ENCODE data around the gene PGRMC1.
"Not testable (repeated sequence)": the region's sequence is repeated elsewhere in the genome, so short reads cannot be mapped to it uniquely, and the experiment has no call there.

Gene PGRMC1

DNA sequence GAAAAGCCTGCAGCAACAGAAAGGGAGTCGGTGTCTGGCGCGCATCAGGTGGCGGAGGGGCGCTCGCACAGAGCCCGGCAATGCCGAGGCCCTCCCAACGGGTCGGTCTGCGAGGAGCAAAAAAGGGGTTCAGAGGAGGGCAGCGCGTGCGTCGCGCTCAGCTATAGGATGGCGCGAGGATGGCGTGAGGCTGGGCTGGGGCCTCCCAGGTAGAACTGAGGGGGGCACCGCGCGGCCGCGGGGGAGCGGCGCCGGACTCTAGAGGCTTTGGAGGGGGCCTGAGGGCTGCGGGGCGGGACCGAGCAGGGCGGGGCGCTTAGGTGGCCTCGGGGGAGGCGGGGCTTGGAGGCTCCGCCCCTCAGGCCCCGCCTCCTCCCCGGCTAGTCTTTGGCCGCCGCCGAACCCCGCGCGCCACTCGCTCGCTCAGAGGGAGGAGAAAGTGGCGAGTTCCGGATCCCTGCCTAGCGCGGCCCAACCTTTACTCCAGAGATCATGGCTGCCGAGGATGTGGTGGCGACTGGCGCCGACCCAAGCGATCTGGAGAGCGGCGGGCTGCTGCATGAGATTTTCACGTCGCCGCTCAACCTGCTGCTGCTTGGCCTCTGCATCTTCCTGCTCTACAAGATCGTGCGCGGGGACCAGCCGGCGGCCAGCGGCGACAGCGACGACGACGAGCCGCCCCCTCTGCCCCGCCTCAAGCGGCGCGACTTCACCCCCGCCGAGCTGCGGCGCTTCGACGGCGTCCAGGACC, at the start of gene PGRMC1:
PGRMC1 (plus strand) TSS at position 414 of the 751 bp plus-strand sequence; CDS start at position 493, 79 bp downstream.
- peak; percentile 87 for DNase-seq

DNA sequence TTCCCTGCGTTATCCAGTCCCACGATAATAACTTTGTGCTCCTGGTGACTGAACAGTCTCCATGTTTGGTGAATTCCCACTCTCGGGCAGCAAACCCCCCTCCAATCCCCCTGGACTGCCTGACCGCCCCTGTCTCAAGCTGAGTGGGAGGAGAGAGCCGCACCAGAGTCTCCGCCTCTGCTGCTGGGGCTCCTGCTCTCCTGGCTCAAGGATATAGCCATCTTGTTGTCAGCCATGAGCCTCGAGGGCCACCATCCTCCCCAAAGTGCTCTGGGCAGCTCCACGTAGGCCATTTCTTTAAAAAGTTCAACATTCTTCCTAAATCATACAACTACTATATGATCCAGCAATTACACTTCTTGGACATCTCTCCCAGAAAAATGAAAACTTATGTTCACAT, 49.3 kb upstream of the PGRMC1 start:
- peak; percentile 3 for DNase-seq

- peak; percentile 4 for DNase-seq
Observed at GRCh38 chrX:119187298-119187697, 48.8 kb upstream of the PGRMC1 start.

DNA sequence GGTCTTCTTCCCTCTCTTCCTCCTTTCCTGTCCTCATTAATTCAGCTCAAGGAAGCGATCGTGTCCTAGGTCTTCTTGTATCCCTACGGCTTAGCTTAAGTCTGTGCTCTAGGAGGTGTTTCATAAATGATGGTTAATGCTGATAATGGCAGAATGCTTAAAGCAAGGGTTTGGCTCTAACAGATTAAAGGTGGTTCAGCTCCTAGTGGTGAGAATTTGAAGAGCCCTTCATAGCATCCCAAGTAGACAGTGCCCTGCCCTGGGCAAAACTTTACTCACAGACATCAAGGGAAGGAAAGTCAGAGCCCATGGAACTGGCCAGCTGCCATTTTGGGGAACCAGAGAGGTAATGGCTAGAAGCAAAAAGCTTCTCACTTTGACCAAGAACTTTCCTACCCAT, 47.0 kb upstream of the PGRMC1 start:
- no peak for DNase-seq

GRCh38 chrX:119189595-119189994, 46.5 kb upstream of the PGRMC1 start:
- DNase-seq, result no peak

DNA sequence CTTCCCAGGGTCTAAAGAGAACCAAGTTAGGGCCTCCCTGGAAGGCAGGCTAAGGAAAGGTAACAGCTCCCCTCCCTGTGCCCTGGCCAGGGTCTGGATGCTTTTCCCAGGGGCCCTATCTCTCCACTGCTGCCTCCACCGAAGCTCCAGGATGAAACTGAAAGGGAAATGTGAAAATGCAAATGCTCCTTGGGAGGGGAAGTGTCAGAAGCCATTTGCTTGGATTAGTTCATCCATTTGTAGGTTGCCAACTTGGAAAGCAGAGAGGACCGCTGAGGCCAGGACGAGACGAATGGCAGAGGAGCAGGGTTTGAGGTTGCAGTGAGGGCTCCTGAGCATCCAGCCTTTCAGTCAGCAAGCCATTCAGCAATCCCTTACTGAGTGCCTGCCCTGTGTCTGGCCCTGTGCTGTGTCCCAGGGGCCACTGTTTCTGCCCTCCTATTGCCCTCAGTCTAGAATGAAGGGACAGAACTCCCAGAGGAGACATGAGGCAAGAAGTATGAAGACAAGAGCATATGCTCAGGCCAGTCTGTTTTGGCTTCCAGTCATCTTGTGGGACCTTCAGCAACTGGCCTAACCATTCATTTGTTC, 45.9 kb upstream of the PGRMC1 start:
- DNase-seq, result no peak

DNA sequence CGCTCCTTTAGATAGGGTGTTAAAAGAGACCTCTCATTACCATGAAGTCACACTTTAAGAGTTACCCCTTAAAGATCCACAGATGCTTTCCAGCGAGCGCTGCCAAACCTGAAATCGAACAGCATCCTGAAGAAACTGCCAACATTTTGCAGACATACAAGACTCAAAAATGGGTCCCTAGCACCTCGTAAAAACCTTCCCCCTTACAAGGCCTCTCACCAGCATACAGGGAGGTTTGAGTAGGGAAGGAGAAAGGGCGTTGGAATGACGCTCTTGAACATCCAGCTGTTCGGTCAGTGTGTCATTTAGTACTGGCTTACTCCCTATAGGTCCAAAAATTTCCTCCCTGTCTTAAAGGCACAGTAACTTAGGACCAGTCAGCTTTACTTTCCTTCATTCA, 45.3 kb upstream of the PGRMC1 start:
- no peak for DNase-seq

DNA sequence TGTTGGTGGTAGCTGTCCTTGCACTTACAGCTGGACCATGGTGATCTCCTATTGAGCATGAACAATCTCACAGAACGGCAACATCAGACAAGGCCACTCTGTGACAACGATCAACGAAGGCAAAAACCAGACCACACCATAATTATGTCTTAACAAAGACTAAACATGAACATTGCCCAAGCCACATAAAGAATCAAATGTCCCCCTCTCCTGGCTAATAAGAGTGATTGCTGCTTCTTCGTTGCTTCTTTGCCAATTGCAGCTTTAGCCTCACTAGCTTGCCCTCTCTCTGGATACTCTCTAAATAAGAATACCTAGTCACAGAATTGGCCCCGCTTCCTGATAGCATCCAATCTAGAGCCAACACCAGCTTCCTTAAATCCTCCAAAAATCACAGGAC, 41.5 kb upstream of the PGRMC1 start:
- DNase-seq, result peak; percentile 12

- no peak for DNase-seq
Observed at GRCh38 chrX:119201570-119201969, 34.5 kb upstream of the PGRMC1 start.

DNA sequence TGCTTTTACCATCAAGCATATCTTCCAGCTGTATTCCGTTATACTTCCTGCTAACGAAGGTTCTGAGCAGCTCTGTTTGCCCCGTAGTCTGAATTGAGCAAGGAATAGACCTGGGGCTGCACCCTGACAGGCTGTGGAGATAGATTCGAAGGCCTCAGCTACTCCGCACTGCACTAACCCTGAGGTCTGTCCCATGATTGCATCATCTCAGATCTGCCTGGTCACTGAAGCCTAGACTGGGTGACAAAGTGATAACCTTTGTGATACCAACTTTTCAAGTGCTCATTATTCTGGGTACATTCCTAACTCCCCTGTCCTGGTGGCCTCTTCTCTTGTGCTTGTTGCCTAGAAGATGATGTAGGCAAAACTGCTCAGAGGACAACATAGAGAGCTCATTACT, 29.9 kb upstream of the PGRMC1 start:
- no peak for DNase-seq

GRCh38 chrX:119207483-119207882, 28.6 kb upstream of the PGRMC1 start:
- DNase-seq, result not testable (repeated sequence)

DNA sequence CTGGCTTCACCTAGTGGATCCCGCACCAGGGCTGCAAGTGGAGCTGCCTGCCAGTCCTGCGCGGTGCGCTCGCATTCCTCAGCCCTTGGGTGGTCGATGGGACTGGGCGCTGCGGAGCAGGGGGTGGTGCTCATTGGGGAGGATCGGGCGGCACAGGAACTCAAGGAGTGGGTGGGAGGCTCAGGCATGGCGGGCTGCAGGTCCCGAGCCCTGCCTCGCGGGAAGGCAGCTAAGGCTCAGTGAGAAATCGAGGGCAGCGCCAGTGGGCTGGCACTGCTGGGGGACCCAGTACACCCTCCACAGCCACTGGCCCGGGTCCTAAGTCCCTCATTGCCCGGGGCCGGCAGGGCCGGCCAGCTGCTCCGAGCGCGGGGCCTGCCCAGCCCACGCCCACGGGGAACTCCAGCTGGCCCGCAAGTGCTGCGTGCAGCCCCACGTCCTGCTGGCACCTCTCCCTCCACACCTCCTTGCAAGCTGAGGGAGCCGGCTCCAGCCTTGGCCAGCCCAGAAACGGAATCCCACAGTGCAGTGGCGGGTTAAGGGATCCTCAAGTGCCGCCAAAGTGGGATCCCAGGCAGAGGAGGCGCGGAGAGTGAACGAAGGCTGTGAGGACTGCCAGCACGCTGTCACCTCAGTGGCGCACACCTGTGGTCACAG, 27.6 kb upstream of the PGRMC1 start:
- no peak for DNase-seq

DNA sequence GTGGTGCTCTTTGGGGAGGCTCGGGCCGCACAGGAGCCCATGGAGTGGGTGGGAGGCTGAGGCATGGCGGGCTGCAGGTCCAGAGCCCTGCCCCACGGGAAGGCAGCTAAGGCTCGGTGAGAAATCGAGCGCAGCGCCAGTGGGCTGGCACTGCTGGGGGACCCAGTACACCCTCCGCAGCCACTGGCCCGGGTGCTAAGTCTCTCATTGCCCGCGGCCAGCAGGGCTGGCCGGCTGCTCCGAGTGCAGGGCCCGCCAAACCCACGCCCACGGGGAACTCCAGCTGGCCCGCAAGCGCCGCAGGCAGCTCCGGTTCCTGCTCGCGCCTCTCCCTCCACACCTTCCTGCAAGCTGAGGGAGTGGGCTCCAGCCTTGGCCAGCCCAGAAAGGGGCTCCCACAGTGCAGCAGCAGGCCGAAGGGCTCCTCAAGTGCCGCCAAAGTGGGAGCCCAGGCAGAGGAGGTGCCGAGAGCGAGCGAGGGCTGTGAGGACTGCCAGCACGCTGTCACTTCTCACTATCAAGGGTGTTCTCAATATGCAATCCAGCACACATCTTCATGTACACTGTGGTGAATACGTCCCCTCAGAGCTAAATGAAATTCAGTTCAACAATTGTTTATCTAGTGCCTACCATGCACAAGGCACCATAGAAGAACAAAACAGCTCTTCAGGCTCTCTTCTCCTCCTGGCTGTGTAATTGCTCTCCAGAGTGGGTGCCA, 25.0 kb upstream of the PGRMC1 start:
- DNase-seq, result not testable (repeated sequence)

DNA sequence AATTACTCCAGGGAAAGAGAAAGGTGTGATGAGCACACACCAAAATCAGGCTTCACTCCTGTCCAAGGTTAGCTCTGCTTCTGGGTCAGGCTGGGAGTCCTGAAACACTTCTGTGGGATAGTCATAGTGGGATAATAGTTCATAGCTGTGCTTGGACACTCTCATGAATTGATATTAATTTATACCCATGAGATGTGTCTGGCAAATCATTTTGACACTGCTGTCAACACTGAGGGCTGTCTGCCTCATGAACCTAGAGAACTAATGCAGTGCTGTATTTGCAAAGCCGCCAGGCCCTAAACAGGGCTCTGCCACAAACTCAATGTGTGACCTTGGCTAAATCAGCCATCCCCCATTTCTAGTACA, 24.5 kb upstream of the PGRMC1 start:
- no peak for DNase-seq

DNA sequence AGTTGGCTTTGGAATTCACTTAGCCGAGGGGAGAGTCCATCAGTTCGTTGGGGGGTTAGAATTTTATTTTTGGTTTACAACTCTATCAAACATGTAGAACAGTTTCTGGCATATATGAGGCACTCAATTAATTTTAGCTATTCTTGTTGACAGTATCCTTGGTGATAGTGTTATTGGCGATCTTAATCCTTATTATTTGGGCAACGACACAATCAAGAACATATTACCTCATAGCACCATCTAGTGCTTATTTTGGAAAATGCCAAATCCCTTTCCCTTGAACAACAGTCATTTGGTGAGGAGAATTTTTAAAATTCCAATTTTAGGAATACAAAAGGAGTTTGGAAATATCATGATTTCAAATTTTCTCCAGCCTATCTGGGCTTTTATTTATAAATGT, 17.9 kb upstream of the PGRMC1 start:
- DNase-seq, result peak; percentile 15

DNA sequence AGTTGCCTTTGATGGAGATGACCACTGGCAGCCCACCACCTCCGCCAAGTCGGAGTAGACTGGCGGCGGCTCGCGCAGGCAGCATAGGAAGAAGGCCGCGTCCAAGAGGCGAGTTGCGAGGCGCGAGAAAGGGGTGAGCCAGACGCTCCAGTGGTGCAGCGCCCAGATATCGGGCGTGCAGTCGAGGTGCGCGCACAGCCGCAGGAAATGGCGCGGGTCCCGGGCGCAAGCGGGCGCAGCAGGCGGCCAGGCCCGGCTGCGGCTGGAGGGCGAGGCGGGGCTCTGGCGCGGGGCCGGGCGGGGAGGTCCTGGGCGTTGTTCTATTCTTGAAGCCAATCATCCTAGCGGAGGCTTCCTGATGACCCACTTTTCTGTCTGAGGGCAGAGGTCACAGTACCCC, 13.2 kb upstream of the PGRMC1 start:
- DNase-seq, result no peak

DNA sequence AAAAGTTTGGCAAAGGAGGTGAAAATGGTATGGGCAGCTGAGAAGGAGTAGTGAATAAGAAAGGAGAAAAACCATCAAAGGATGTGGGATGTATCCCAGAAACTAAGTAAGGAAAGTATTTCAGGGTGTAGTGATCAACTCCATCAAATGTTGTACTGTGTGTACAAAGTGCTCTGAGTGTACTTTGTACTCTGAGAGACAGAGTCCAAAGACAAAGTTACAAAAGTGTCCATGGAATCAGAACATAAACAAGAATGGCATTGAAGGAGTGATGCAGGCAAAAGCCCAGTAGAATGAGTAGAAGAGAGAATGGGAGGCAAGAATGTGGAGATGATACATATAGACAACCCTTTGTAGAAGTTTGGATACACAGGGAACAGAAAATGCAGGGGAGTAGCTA, 12.3 kb upstream of the PGRMC1 start:
- DNase-seq, result no peak

DNA sequence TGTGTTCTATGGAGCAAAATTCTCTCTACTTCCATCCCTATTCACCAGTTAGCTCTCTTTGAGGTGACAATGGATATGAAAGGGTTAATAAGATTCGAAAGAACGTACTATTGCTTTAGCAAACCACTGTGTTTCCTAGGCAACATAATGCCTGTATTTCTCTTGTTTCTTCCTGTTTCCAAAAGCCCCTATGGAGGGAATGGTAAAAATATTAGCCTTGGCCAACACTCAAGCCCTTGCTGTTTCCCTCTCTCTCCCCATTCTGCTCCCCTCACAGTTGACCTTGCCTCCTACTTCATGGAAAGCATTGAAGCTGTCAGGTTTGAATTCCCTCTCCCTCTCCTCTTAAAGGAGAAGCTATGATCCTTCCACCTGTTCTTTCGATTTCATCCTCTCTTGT, 9.6 kb upstream of the PGRMC1 start:
- no peak for DNase-seq

- DNase-seq, result no peak
Observed at GRCh38 chrX:119228512-119229252, 7.4 kb upstream of the PGRMC1 start.

DNA sequence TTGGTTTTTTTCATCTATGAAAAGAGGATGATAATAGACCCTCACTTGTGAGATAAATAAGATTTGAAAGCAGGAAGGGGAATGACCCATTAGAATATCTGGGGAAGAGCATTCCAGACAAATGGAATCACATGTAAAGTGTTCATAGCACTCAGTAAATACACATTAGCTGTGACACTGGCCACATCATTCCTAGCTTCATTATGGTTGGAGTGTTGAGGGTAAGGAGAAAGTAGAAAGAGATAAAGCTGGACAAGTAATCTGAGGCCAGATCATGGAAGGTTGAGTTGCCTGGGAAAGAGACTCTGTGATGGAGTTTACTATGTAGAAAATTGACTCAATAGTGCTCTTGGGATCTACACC, 6.9 kb upstream of the PGRMC1 start:
- no peak for DNase-seq

DNA sequence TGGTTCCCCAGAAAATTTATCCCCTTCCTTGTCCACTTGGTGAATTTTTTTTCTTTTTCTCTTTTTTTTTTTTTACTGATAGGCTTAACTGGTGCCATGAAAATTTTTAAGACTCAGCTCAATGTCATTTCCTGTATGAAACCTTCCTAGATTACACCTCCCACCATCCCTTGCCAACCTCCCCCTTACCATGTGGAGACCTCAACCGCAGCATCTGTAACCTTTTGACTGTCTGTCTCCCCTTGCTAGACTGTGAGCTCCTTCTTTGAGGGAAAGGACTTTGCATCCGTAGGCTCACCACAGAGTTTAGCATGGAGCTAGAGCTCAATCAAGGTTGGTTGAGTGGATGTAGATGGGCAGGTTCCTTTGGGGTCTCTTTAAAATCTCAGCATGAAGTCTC, 5.2 kb upstream of the PGRMC1 start:
- DNase-seq, result no peak

DNA sequence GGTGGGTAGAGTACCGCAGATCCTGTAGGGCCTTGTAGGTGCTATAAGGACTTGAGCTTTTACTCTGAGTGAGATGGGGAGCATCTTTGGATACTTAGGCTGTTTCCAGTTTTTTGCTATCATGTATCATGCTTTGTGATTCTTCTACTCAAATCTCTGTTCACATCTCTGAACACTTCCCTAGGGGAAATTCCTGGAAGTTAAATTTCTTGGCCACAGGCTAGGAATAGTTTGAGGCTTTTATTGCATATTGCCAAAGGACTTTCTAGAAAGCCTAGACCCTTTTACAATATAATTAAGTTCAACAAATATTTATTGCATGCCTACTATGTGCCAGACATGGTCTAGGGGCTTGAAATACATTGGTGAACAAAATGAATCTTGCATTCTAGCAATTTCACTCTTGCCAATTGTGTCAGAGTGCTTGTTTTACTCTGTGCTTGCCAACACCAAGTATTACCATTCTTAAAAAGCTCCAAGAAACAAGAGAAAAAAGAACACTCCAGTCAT, 4.1 kb upstream of the PGRMC1 start:
- no peak for DNase-seq

DNA sequence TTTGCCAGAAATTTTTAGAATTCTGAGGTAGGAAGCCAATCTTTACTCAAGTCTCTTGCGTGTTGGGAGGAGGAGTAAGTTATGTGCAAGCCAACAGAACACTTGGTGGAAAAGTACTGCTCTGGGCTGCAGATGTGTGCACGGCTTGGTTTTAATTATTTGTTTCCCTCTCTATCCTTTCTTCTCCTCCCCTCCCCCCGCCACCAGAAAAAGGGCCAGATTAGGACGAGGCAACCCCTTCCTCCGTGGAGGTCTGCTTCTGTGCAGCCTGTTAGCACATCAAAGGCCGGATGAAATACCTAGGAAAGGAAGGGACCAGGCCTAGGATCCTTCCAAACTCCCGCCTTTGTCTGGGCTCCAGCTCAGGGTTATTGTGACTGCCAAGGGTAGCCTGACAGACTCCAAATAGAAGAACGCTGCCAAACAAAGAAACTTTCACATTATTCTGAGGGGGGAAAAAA, 1.0 kb upstream of the PGRMC1 start:
- no peak for DNase-seq
